GM12878 (cell line): ENCODE data around the gene PDE8B. TPM values are rescaled to one million over a fixed set of nuclear protein-coding genes. Genes with fewer than 3 reads are reported as not detected.
A peak's percentile ranks its signal among the peaks of the same experiment; 100 is the strongest.

Experiments used
- ATAC-seq: fragments of 200-7000 bp; cut with Tn5 transposase; 3 replicates; pipeline ENCODE4 v1.9.1; 2020; ENCODE audit warnings: mild to moderate bottlenecking, moderate library complexity
- BruUV-seq: library from RNA; stranded (reverse); fragments of 400-500 nt; replicated peaks from 2 replicates; lab custom pipeline; 2021; lab: Mats Ljungman, UMichigan
- CTCF ChIA-PET: fragments of 300-600 bp; sonication (Branson Sonifier 250); formaldehyde crosslinking; extraction: SDS; loops from one replicate; lab custom pipeline; 2021; ENCODE audit warnings: inconsistent platforms; lab: Yijun Ruan, JAX
- POLR2A ChIA-PET: fragments of 350-600 bp; formaldehyde crosslinking; extraction: SDS; loops from one replicate; lab custom pipeline; 2021; ENCODE audit warnings: inconsistent platforms; lab: Charles Lee
- RAD21 ChIA-PET: fragments of 300-600 bp; sonication (Branson Sonifier 250); formaldehyde crosslinking; loops from one replicate; lab custom pipeline; 2023; ENCODE audit warnings: antibody characterized with exemption; ENCODE audit not compliant: unreplicated experiment; lab: Charles Lee
- SMC1A ChIA-PET: fragments of 300-600 bp; sonication (Branson Sonifier 250); formaldehyde crosslinking; loops from one replicate; lab custom pipeline; 2023; ENCODE audit not compliant: unreplicated experiment, uncharacterized antibody; lab: Charles Lee
- DNase-seq: peaks from one replicate; pipeline ENCODE4 v3.0.0-alpha.2; 2011; ENCODE audit warnings: low read depth, low spot score
- FAIRE-seq: peaks from 3 replicates; lab custom pipeline; 2011; peaks lifted over from hg19 to GRCh38; lab: Jason Lieb, UNC
- H2AFZ ChIP-seq: 2 replicates; pipeline ENCODE4 v1.6.0; 2011; ENCODE audit warnings: low read depth, low read length, control low read depth; ENCODE audit not compliant: control insufficient read depth
- H3K27ac ChIP-seq: 2 replicates; pipeline ENCODE4 v1.5.1; 2011; ENCODE audit warnings: control low read depth; ENCODE audit not compliant: control insufficient read depth, insufficient read depth
- H3K27me3 ChIP-seq, 2 experiments: replicated peaks in 1 of 2; 2 replicates each; pipeline versions ENCODE4 v1.6.0 to v1.6.1; 2011; ENCODE audit warnings: low read length in 1 of 2; ENCODE audit not compliant: control insufficient read depth in 2 of 2, insufficient read depth in 2 of 2
- H3K36me3 ChIP-seq, 2 experiments: 2 replicates each; pipeline ENCODE4 v1.5.1; 2011; ENCODE audit warnings: low read length in 1 of 2; ENCODE audit not compliant: control insufficient read depth in 2 of 2, insufficient read depth in 2 of 2
- H3K4me1 ChIP-seq: 2 replicates; pipeline ENCODE4 v1.6.1; 2011; ENCODE audit warnings: mild to moderate bottlenecking, low read length, moderate library complexity, mixed read lengths; ENCODE audit not compliant: control insufficient read depth, insufficient read depth
- H3K4me2 ChIP-seq: 2 replicates; pipeline ENCODE4 v1.6.0; 2011; ENCODE audit warnings: control low read depth; ENCODE audit not compliant: control insufficient read depth, insufficient read depth
- H3K4me3 ChIP-seq: fragments of 200-600 bp; sonication (generic); 2 replicates; pipeline ENCODE4 v1.5.1; 2016
- H3K79me2 ChIP-seq: 2 replicates; pipeline ENCODE4 v1.6.0; 2011; ENCODE audit warnings: low read length; ENCODE audit not compliant: control insufficient read depth, insufficient read depth
- H3K9ac ChIP-seq: 2 replicates; pipeline ENCODE4 v1.8.0; 2011; ENCODE audit warnings: low read length, control low read depth, mixed read lengths; ENCODE audit not compliant: control insufficient read depth, insufficient read depth
- H3K9me3 ChIP-seq: replicated peaks from 3 replicates; pipeline ENCODE4 v1.5.1; 2011; ENCODE audit warnings: mild to moderate bottlenecking, low read length; ENCODE audit not compliant: control insufficient read depth, insufficient read depth
- H4K20me1 ChIP-seq: 2 replicates; pipeline ENCODE4 v1.6.0; 2011; ENCODE audit not compliant: control insufficient read depth, insufficient read depth
- ATF7 ChIP-seq: fragments of 450-650 bp; IDR thresholded peaks from 2 replicates; pipeline ENCODE4 v1.6.1; 2016; ENCODE audit warnings: low read depth, mild to moderate bottlenecking
- E4F1 ChIP-seq: fragments of 450-650 bp; IDR thresholded peaks from 2 replicates; pipeline ENCODE4 v1.6.1; 2018; ENCODE audit warnings: borderline replicate concordance, mild to moderate bottlenecking; ENCODE audit not compliant: partially characterized antibody
- EED ChIP-seq: sonication (generic); IDR thresholded peaks from 2 replicates; pipeline ENCODE4 v1.6.1; 2016; ENCODE audit warnings: antibody characterized with exemption, low read depth
- HDAC2 ChIP-seq: fragments of 200-600 bp; sonication (generic); IDR thresholded peaks from 2 replicates; pipeline ENCODE4 v1.6.1; 2017
- MAX ChIP-seq: IDR thresholded peaks from 2 replicates; pipeline ENCODE4 v1.6.1; 2012; ENCODE audit warnings: low read depth, low read length, improper control_type of control experiment
- PBX3 ChIP-seq: IDR thresholded peaks from 2 replicates; pipeline ENCODE4 v1.6.1; 2011; ENCODE audit warnings: mild to moderate bottlenecking, low read depth, low read length, moderate library complexity; ENCODE audit not compliant: insufficient replicate concordance
- POU2F2 ChIP-seq: IDR thresholded peaks from 3 replicates; pipeline ENCODE4 v1.6.1; 2011; ENCODE audit warnings: low read depth, mild to moderate bottlenecking, low read length, borderline replicate concordance
- RCOR1 ChIP-seq: conservative IDR thresholded peaks from 2 replicates; pipeline ENCODE4 v1.6.1; 2012; ENCODE audit warnings: low read depth, low read length, improper control_type of control experiment
- REST ChIP-seq: IDR thresholded peaks from 2 replicates; pipeline ENCODE4 v1.6.1; 2012; ENCODE audit warnings: mild to moderate bottlenecking, low read depth, low read length
- SIX5 ChIP-seq: IDR thresholded peaks from 2 replicates; pipeline ENCODE4 v1.6.1; 2011; ENCODE audit warnings: mild to moderate bottlenecking, low read depth, low read length, moderate library complexity; ENCODE audit not compliant: severe bottlenecking
- SRF ChIP-seq, 2 experiments: IDR thresholded peaks; 2 replicates each; pipeline ENCODE4 v1.6.1; 2011; ENCODE audit warnings: low read depth in 2 of 2, low read length in 2 of 2, mild to moderate bottlenecking in 1 of 2, moderate library complexity in 1 of 2
- ZBTB4 ChIP-seq: fragments of 450-650 bp; formaldehyde crosslinking; IDR thresholded peaks from 2 replicates; pipeline ENCODE4 v1.4.0; 2022; ENCODE audit warnings: mild to moderate bottlenecking, moderate library complexity
- WGBS: methylation state at CpG from one replicate; pipeline ENCODE4 v1.1.6; 2016; ENCODE audit warnings: low lambda C conversion rate; ENCODE audit not compliant: insufficient replicate concordance, insufficient coverage; ENCODE audit errors: missing lambda C conversion rate; 5-methylcytosine and 5-hydroxymethylcytosine counted together
- in situ Hi-C: fragments of 300-500 bp; cut with MboI; formaldehyde crosslinking; loops from 9 replicates; pipeline ENCODE4 v1.14.3; 2018; ENCODE audit warnings: mixed read lengths
- intact Hi-C: fragments of 100-400 bp; cut with micrococcal nuclease; formaldehyde crosslinking; loops from one replicate; pipeline ENCODE4 v1.14.2; 2022; ENCODE audit not compliant: unreplicated experiment
- polyA plus RNA-seq, 11 experiments: library from polyadenylated mRNA; depleted of rRNA in 4 of 11; unstranded in 6 of 11; stranded (reverse) in 5 of 11; fragments of >200 nt; fragmentation: Nextera tagmentation in 4 of 11; fragmentation: Illumina TruSeq in 1 of 11; extraction: Ambion mirVana in 4 of 11; extraction: Trizol in 1 of 11; gene quantifications; 1 replicate in 1 of 11; 2 replicates in 10 of 11; pipeline versions ENCODE4 v1.2.1 to v1.2.3, GENCODE V29; 2011 to 2016; ENCODE audit warnings: inconsistent platforms in 2 of 11, missing spikeins in 2 of 11, low read depth in 1 of 11
- total RNA-seq, 4 experiments: library from RNA; depleted of rRNA in 3 of 4; stranded (reverse); fragments of >200 nt in 3 of 4; fragmentation: Illumina TruSeq in 1 of 4; extraction: Trizol in 1 of 4; gene quantifications; 2 replicates each; pipeline versions ENCODE4 v1.2.1 to v1.2.3, GENCODE V29; 2013 to 2021

Gene PDE8B
- total and polyA plus RNA-seq, 10 of the 15 experiments (the other 5 are each of a cell fraction or from before 2014, with no cell fraction given) = 0.03 to 0.44 (median 0.20) TPM; not detected in 3

GRCh38 chr5:77294185-77294584 is 83.7 kb downstream of the PDE8B start:
- 2% methylated on average over 3 of the region's 3 CpGs for WGBS
- ChIA-PET CTCF (interaction anchor here (1.6 kb wide), 1 partner anchor 26 kb away, joined by 4 read pairs; no protein-coding TSS in a partner anchor), RAD21 (interaction anchor here (1.0 to 1.9 kb wide), 2 partner anchors 35 to 86 kb away, joined by 3 to 11 read pairs; no protein-coding TSS in a partner anchor), SMC1A (interaction anchor here (0.7 kb wide), 1 partner anchor 61 kb away, joined by 3 read pairs; no protein-coding TSS in a partner anchor), POLR2A (no interaction called here)
- no peak overlapping the region for H3K9ac ChIP-seq
- in situ Hi-C loops = no loop called here
- no peak for FAIRE-seq
- peak; percentile 21 for DNase-seq
- no peaks in the 10 kb centered on the region for H3K79me2 ChIP-seq
- no peaks in the 10 kb centered on the region for H3K36me3 ChIP-seq
- no peaks in the 10 kb centered on the region for H4K20me1 ChIP-seq
- intact Hi-C loops = no loop called here
- H3K4me3 ChIP-seq = no peak overlapping the region
- H2AFZ ChIP-seq = peak overlapping the region; percentile 3; the same call in 1 of the 2 replicates
- no peak overlapping the region; the same call in 1 of the 2 replicates for H3K4me2 ChIP-seq
- no TSS peak for BruUV-seq
- no peak overlapping the region for H3K27ac ChIP-seq
- no peaks in the 10 kb centered on the region; a peak in 1 of 4 replicates for H3K27me3 ChIP-seq
- 0 out of 2 replicates have a peak, but pooled peaks cover 3% of the 10 kb centered on the region for H3K4me1 ChIP-seq
- no peaks in the 10 kb centered on the region for H3K9me3 ChIP-seq
- ATAC-seq = peak; percentile 83
- no peak for TF ChIP-seq REST
- TF ChIP-seq SRF (IDR thresholded peaks at IDR 0.05; ENCODE audit: low read depth in 2 of 2, low read length in 2 of 2) = no peak
- no peak for TF ChIP-seq EED
- TF ChIP-seq HDAC2 = no peak
- TF ChIP-seq E4F1 = no peak
- no peak for TF ChIP-seq PBX3
- no peak for TF ChIP-seq SIX5
- no peak for TF ChIP-seq POU2F2
- TF ChIP-seq RCOR1 = no peak
- TF ChIP-seq ATF7 = peak; percentile 47; the same call in 1 of the 2 replicates
- no peak for TF ChIP-seq ZBTB4
- TF ChIP-seq MAX = no peak
